Sciatic nerve (tissue), 2 donors: Measurements from ENCODE around the gene ASMTL. TPM values are rescaled to one million over a fixed set of nuclear protein-coding genes. Genes with fewer than 3 reads are reported as not detected.
A peak's percentile ranks its signal among the peaks of the same experiment; 100 is the strongest.
"Not testable (repeated sequence)": the region's sequence is repeated elsewhere in the genome, so short reads cannot be mapped to it uniquely, and the experiment has no call there.

Source experiments
- ATAC-seq: fragments of 200-7000 bp; cut with Tn5 transposase; one replicate; pipeline ENCODE4 v1.9.1; 2020; ENCODE audit warnings: mild to moderate bottlenecking, moderate library complexity
- DNase-seq: peaks from one replicate; pipeline ENCODE4 v3.0.0-alpha.2; 2020; ENCODE audit warnings: low spot score
- intact Hi-C: fragments of 100-400 bp; cut with DNase I; formaldehyde crosslinking; loops from one replicate; pipeline ENCODE4 v1.14.2; 2022
- total RNA-seq: library from RNA; stranded (reverse); fragmentation: NEBNext Ultra II Directional; extraction: Animal tissue kit (Norgen Biotek cat#: 25700); gene quantifications from one replicate; pipeline ENCODE4 v1.2.1, GENCODE V29; 2021
- donor health status: DM: no; HTN: no; CAD: no.
- donor health status: DM: no; HTN: no; CAD: no.

The ASMTL gene
- total RNA-seq, 1 donor from 2014 or later, result 35.0 TPM

- no peak for ATAC-seq
- intact Hi-C loops, result no loop called here
- peak; percentile 2 for DNase-seq
Observed at GRCh38 chrX:1444561-1445500, 7.9 kb downstream of the ASMTL start.

- DNase-seq (peak; percentile 48), ATAC-seq (no peak)
- intact Hi-C loops, result no loop called here
Observed at GRCh38 chrX:1443496-1444075, 9.1 kb downstream of the ASMTL start.

- intact Hi-C loops, result no loop called here
- ATAC-seq, result no peak
- peak; percentile 25 for DNase-seq
Observed at GRCh38 chrX:1442724-1443367, 9.9 kb downstream of the ASMTL start.

- ATAC-seq (no peak), DNase-seq (peak; percentile 46)
- intact Hi-C loops, result no loop called here
Observed at GRCh38 chrX:1442016-1442665, 10.6 kb downstream of the ASMTL start.

GRCh38 chrX:1440506-1440905, 12.2 kb downstream of the ASMTL start:
- DNase-seq, result peak; percentile 32
- intact Hi-C loops, result no loop called here
- ATAC-seq, result no peak

- DNase-seq, result peak; percentile 45
- no peak for ATAC-seq
- intact Hi-C loops, result no loop called here
Observed at GRCh38 chrX:1435241-1435895, 17.3 kb downstream of the ASMTL start.

GRCh38 chrX:1434871-1435240, 17.9 kb downstream of the ASMTL start:
- DNase-seq (peak; percentile 55), ATAC-seq (no peak)
- intact Hi-C loops, result no loop called here

GRCh38 chrX:1433646-1434357, 18.9 kb downstream of the ASMTL start:
- peak; percentile 31 for ATAC-seq
- no peak for DNase-seq
- intact Hi-C loops, result no loop called here

GRCh38 chrX:1430451-1430850, 22.3 kb downstream of the ASMTL start:
- DNase-seq (peak; percentile 27), ATAC-seq (no peak)
- intact Hi-C loops, result no loop called here

GRCh38 chrX:1427756-1428155, 25.0 kb downstream of the ASMTL start:
- ATAC-seq (no peak), DNase-seq (peak; percentile 46)
- intact Hi-C loops, result no loop called here

GRCh38 chrX:1426321-1426720, 26.4 kb downstream of the ASMTL start:
- intact Hi-C loops, ATAC-seq: not testable (repeated sequence)
- DNase-seq, result peak; percentile 45

GRCh38 chrX:1425381-1425780, 27.3 kb downstream of the ASMTL start:
- ATAC-seq (no peak), DNase-seq (peak; percentile 33)
- intact Hi-C loops, result no loop called here

- no peak for ATAC-seq
- peak; percentile 21 for DNase-seq
- intact Hi-C loops, result no loop called here
Observed at GRCh38 chrX:1424147-1424851, 28.4 kb downstream of the ASMTL start.

- ATAC-seq (no peak), DNase-seq (peak; percentile 40)
- intact Hi-C loops, result no loop called here
Observed at GRCh38 chrX:1423215-1423614, 29.5 kb downstream of the ASMTL start.

GRCh38 chrX:1422135-1422465, 30.6 kb downstream of the ASMTL start:
- DNase-seq, result no peak
- intact Hi-C loops, result no loop called here
- ATAC-seq, result no peak

GRCh38 chrX:1421433-1422134, 31.1 kb downstream of the ASMTL start:
- intact Hi-C loops, result no loop called here
- DNase-seq, result peak; percentile 43
- ATAC-seq, result no peak

- intact Hi-C loops, result no loop called here
- no peak for ATAC-seq
- peak; percentile 50 for DNase-seq
Observed at GRCh38 chrX:1420371-1420770, 32.3 kb downstream of the ASMTL start.
